ENCODE data around the gene SLC16A3. TPM values are rescaled to one million over a fixed set of nuclear protein-coding genes. Genes with fewer than 3 reads are reported as not detected.

Gene SLC16A3
- total RNA-seq, 3 donors from 2014 or later (not counting 1 experiment from before 2014, with no cell fraction given), result 172 to 365 (median 296) TPM

- intact Hi-C loops (cut with micrococcal nuclease), result loop anchor here (2.0 kb wide), 1 partner anchor 14 kb away; no protein-coding TSS in a partner anchor
- H3K4me1 ChIP-seq (ENCODE audit: control insufficient read depth, insufficient read depth, low read length), result peaks cover 55% of the 10 kb centered on the region
- peak overlapping the region; percentile 75 for H3K27ac ChIP-seq (ENCODE audit: low read length)
- no peak for DNase-seq
- WGBS (ENCODE audit: insufficient coverage), result 2% methylated on average over 17 of the region's 18 CpGs
- peak overlapping the region; percentile 57 for H3K4me3 ChIP-seq (ENCODE audit: low read length)
- ATAC-seq, result peak; percentile 18 to 31 (median 28)
- Mint-ChIP-seq H3K36me3 (no peaks in the 10 kb centered on the region), H3K4me1 (peaks cover 0 to 29% of the 10 kb centered on the region in 2 donors), H3K9me3 (no peaks in the 10 kb centered on the region), H3K27me3 (ENCODE audit: low read depth in 2 of 2) (no peaks in the 10 kb centered on the region), H3K27ac (peak overlapping the region in 1 of 2 donors; percentile 91), H3K4me3 (peak overlapping the region; percentile 59)
- TF ChIP-seq CTCF (IDR thresholded peaks at IDR 0.05), result peak; percentile 18
- H3K36me3 ChIP-seq (ENCODE audit: control insufficient read depth, insufficient read depth, low read length), result no peaks in the 10 kb centered on the region
- H3K9me3 ChIP-seq (ENCODE audit: control insufficient read depth, insufficient read depth, low read length), result no peaks in the 10 kb centered on the region
- H3K27me3 ChIP-seq (ENCODE audit: control insufficient read depth, insufficient read depth, low read length), result no peaks in the 10 kb centered on the region
Measured at GRCh38 chr17:82231312-82231561, 2.4 kb downstream of the SLC16A3 start.

- peaks cover 2% of the 10 kb centered on the region for H3K36me3 ChIP-seq (ENCODE audit: control insufficient read depth, insufficient read depth, low read length)
- 16% methylated on average over 42 of the region's 42 CpGs for WGBS (ENCODE audit: insufficient coverage)
Measured at GRCh38 chr17:82231562-82232321, 2.9 kb downstream of the SLC16A3 start.

GRCh38 chr17:82232322-82232820 lies 3.5 kb downstream of the SLC16A3 start:
- no peaks in the 10 kb centered on the region for H3K27me3 Mint-ChIP-seq (ENCODE audit: low read depth in 2 of 2)
- H3K9me3 Mint-ChIP-seq, result no peaks in the 10 kb centered on the region
- H3K4me1 ChIP-seq (ENCODE audit: control insufficient read depth, insufficient read depth, low read length), result peaks cover 58% of the 10 kb centered on the region
- no peaks in the 10 kb centered on the region for H3K27me3 ChIP-seq (ENCODE audit: control insufficient read depth, insufficient read depth, low read length)
- H3K27ac Mint-ChIP-seq, result peak overlapping the region in 1 of 2 donors; percentile 91
- no peak overlapping the region for H3K4me3 Mint-ChIP-seq
- no peak for DNase-seq
- H3K4me1 Mint-ChIP-seq, result peaks cover 1 to 35% of the 10 kb centered on the region in 2 donors
- peaks cover 5% of the 10 kb centered on the region for H3K36me3 ChIP-seq (ENCODE audit: control insufficient read depth, insufficient read depth, low read length)
- no peaks in the 10 kb centered on the region for H3K36me3 Mint-ChIP-seq
- intact Hi-C loops (cut with micrococcal nuclease), result no loop called here
- H3K4me3 ChIP-seq (ENCODE audit: low read length), result no peak overlapping the region
- 85% methylated on average over 19 of the region's 21 CpGs for WGBS (ENCODE audit: insufficient coverage)
- H3K9me3 ChIP-seq (ENCODE audit: control insufficient read depth, insufficient read depth, low read length), result no peaks in the 10 kb centered on the region
- H3K27ac ChIP-seq (ENCODE audit: low read length), result peak overlapping the region; percentile 75
- no peak for ATAC-seq
- TF ChIP-seq CTCF (IDR thresholded peaks at IDR 0.05), result no peak

More at GRCh38 chr17:82231562-82232321, 2.9 kb downstream of the SLC16A3 start:
- H3K4me1 ChIP-seq (ENCODE audit: control insufficient read depth, insufficient read depth, low read length), result peaks cover 58% of the 10 kb centered on the region
- ATAC-seq (peak; percentile 1 to 19 (median 8)), DNase-seq (peak; percentile 41 to 56)
- Mint-ChIP-seq H3K4me3 (peak overlapping the region; percentile 59), H3K36me3 (no peaks in the 10 kb centered on the region), H3K27me3 (ENCODE audit: low read depth in 2 of 2) (no peaks in the 10 kb centered on the region), H3K9me3 (no peaks in the 10 kb centered on the region), H3K4me1 (peaks cover 0 to 33% of the 10 kb centered on the region in 2 donors), H3K27ac (peak overlapping the region in 1 of 2 donors; percentile 91)
- H3K9me3 ChIP-seq (ENCODE audit: control insufficient read depth, insufficient read depth, low read length), result no peaks in the 10 kb centered on the region
- intact Hi-C loops (cut with micrococcal nuclease), result loop anchor here (2.0 kb wide), 1 partner anchor 15 kb away; no protein-coding TSS in a partner anchor
- TF ChIP-seq CTCF (IDR thresholded peaks at IDR 0.05), result no peak
- no peaks in the 10 kb centered on the region for H3K27me3 ChIP-seq (ENCODE audit: control insufficient read depth, insufficient read depth, low read length)
- peak overlapping the region; percentile 75 for H3K27ac ChIP-seq (ENCODE audit: low read length)
- H3K4me3 ChIP-seq (ENCODE audit: low read length), result peak overlapping the region; percentile 57

Measured in natural killer cell (primary cell).